Natural killer cell (primary cell): ENCODE data around the gene NCOA3. TPM values are rescaled to one million over a fixed set of nuclear protein-coding genes. Genes with fewer than 3 reads are reported as not detected.
A peak's percentile ranks its signal among the peaks of the same experiment; 100 is the strongest.

Experiments used
- ATAC-seq, 3 donors: fragments of 150-1000 bp in 2 of 3; fragments of 200-7000 bp in 1 of 3; cut with Tn5 transposase; 1 replicate in 1 of 3; 2 replicates in 2 of 3; pipeline ENCODE4 v1.10.0; 2021; ENCODE audit warnings: mild to moderate bottlenecking in 2 of 3, moderate library complexity in 2 of 3
- DNase-seq, 2 donors: peaks; one replicate each; pipeline versions ENCODE4 v3.0.0 to v3.0.0-alpha.2; 2013 to 2021; ENCODE audit warnings: mixed read lengths in 1 of 2
- H3K27ac ChIP-seq: one replicate; pipeline ENCODE4 v1.5.1; 2013; ENCODE audit warnings: mild to moderate bottlenecking, low read length
- H3K27me3 ChIP-seq: one replicate; pipeline ENCODE4 v1.6.1; 2013; ENCODE audit warnings: low read length; ENCODE audit not compliant: control insufficient read depth, insufficient read depth
- H3K36me3 ChIP-seq: one replicate; pipeline ENCODE4 v1.6.1; 2013; ENCODE audit warnings: low read length; ENCODE audit not compliant: control insufficient read depth, insufficient read depth
- H3K4me1 ChIP-seq: one replicate; pipeline ENCODE4 v1.6.1; 2013; ENCODE audit warnings: low read length; ENCODE audit not compliant: control insufficient read depth, insufficient read depth
- H3K4me3 ChIP-seq: one replicate; pipeline ENCODE4 v1.5.1; 2013; ENCODE audit warnings: low read length
- H3K9me3 ChIP-seq: one replicate; pipeline ENCODE4 v1.6.1; 2013; ENCODE audit warnings: low read length; ENCODE audit not compliant: control insufficient read depth, insufficient read depth
- H3K27ac Mint-ChIP-seq, 2 donors: one replicate each; pipeline ENCODE4 v1.8.0; 2022; ENCODE audit warnings: mild to moderate bottlenecking in 2 of 2, mixed read lengths in 2 of 2, moderate library complexity in 1 of 2
- H3K27me3 Mint-ChIP-seq, 2 donors: one replicate each; pipeline ENCODE4 v1.8.0; 2022; ENCODE audit warnings: low read depth in 2 of 2, mixed read lengths in 2 of 2
- H3K36me3 Mint-ChIP-seq: one replicate; pipeline ENCODE4 v1.8.0; 2022; ENCODE audit warnings: mixed read lengths
- H3K4me1 Mint-ChIP-seq, 2 donors: one replicate each; pipeline ENCODE4 v1.8.0; 2022; ENCODE audit warnings: mixed read lengths in 2 of 2
- H3K4me3 Mint-ChIP-seq: one replicate; pipeline ENCODE4 v1.8.0; 2022; ENCODE audit warnings: mild to moderate bottlenecking, moderate library complexity, mixed read lengths
- H3K9me3 Mint-ChIP-seq, 2 donors: one replicate each; pipeline ENCODE4 v1.8.0; 2022; ENCODE audit warnings: mixed read lengths in 2 of 2
- CTCF ChIP-seq: fragments of 200-600 bp; IDR thresholded peaks from one replicate; pipeline ENCODE4 v1.8.0; 2022; ENCODE audit warnings: antibody characterized with exemption
- WGBS: methylation state at CpG from one replicate; pipeline ENCODE4 v1.1.7; 2013; ENCODE audit warnings: missing lambda C conversion rate; ENCODE audit not compliant: insufficient coverage; 5-methylcytosine and 5-hydroxymethylcytosine counted together
- intact Hi-C: fragments of 100-400 bp; cut with micrococcal nuclease; formaldehyde crosslinking; loops from one replicate; pipeline ENCODE4 v1.14.2; 2022
- total RNA-seq, 4 donors: library from RNA; stranded (reverse); fragments of 120-200 nt in 1 of 4; gene quantifications; one replicate each; pipeline versions ENCODE4 v1.2.3 to v1.2.4, GENCODE V29; 2013 to 2022

Gene NCOA3
- 10 to 100 TPM; 44.3 to 63.3 (median 57.8) TPM for total RNA-seq
- total RNA-seq (2013), result 114 TPM

- Mint-ChIP-seq H3K36me3 (no peaks in the 10 kb centered on the region), H3K27me3 (no peaks in the 10 kb centered on the region), H3K4me1 (peaks cover 29 to 35% of the 10 kb centered on the region in 2 donors), H3K27ac (peak within 1 kb of the TSS; percentile 91 to 98), H3K9me3 (no peaks in the 10 kb centered on the region), H3K4me3 (peak within 1 kb of the TSS; percentile 98)
- Histone ChIP-seq H3K9me3 (no peaks in the 10 kb centered on the region), H3K27ac (peak within 1 kb of the TSS; percentile 81), H3K36me3 (no peaks in the 10 kb centered on the region), H3K27me3 (no peaks in the 10 kb centered on the region), H3K4me3 (peak within 1 kb of the TSS; percentile 97), H3K4me1 (peaks cover 9% of the 10 kb centered on the region)
- TF ChIP-seq CTCF, result peak; percentile 32
- DNase-seq (peak; percentile 84 to 91), ATAC-seq (peak; percentile 83 to 88 (median 86))
- intact Hi-C loops, result loop anchor here (1.0 to 10.0 kb wide), 3 partner anchors 14 to 147 kb away; partner anchors contain the start of gene ZMYND8
- WGBS, result under 1% methylated on average over 74 of the region's 74 CpGs
Measured at GRCh38 chr20:47501482-47502270, at the start of gene NCOA3. TSS of gene NCOA3 (plus strand) at chr20:47501887. CDS start at chr20:47622248, 120,361 bp downstream.

GRCh38 chr20:47452736-47453161 lies 48.9 kb upstream of the NCOA3 start:
- Mint-ChIP-seq H3K27me3 (no peaks in the 10 kb centered on the region), H3K27ac (peak overlapping the region in 1 of 2 donors; percentile 35), H3K4me3 (no peak overlapping the region), H3K9me3 (no peaks in the 10 kb centered on the region), H3K36me3 (no peaks in the 10 kb centered on the region), H3K4me1 (peaks cover 6 to 11% of the 10 kb centered on the region in 2 donors)
- intact Hi-C loops, result no loop called here
- WGBS, result 80% methylated on average over 1 of the region's 1 CpG
- no peak for TF ChIP-seq CTCF
- no peaks in the 10 kb centered on the region for H3K27me3 ChIP-seq
- H3K36me3 ChIP-seq, result no peaks in the 10 kb centered on the region
- H3K9me3 ChIP-seq, result no peaks in the 10 kb centered on the region
- H3K4me3 ChIP-seq, result no peak overlapping the region
- ATAC-seq (no peak), DNase-seq (no peak)
- H3K27ac ChIP-seq, result no peak overlapping the region
- peaks cover 8% of the 10 kb centered on the region for H3K4me1 ChIP-seq

- H3K9me3 ChIP-seq, result no peaks in the 10 kb centered on the region
- no peak overlapping the region for H3K4me3 Mint-ChIP-seq
- intact Hi-C loops, result no loop called here
- peaks cover 8% of the 10 kb centered on the region for H3K4me1 ChIP-seq
- no peaks in the 10 kb centered on the region for H3K36me3 Mint-ChIP-seq
- ATAC-seq (no peak), DNase-seq (no peak)
- H3K4me1 Mint-ChIP-seq, result peaks cover 6 to 11% of the 10 kb centered on the region in 2 donors
- TF ChIP-seq CTCF, result no peak
- H3K36me3 ChIP-seq, result no peaks in the 10 kb centered on the region
- H3K4me3 ChIP-seq, result no peak overlapping the region
- no peaks in the 10 kb centered on the region for H3K27me3 ChIP-seq
- H3K27ac Mint-ChIP-seq, result peak overlapping the region in 1 of 2 donors; percentile 35
- 87% methylated on average over 3 of the region's 4 CpGs for WGBS
- no peaks in the 10 kb centered on the region for H3K27me3 Mint-ChIP-seq
- no peaks in the 10 kb centered on the region for H3K9me3 Mint-ChIP-seq
- H3K27ac ChIP-seq, result no peak overlapping the region
Measured at GRCh38 chr20:47453167-47453782, 48.4 kb upstream of the NCOA3 start.
